OCI-LY3 (cell line): ENCODE data around the gene ARHGAP26.

Experiments
- CTCF ChIP-seq: fragments of 200-600, 300-600 bp; sonication (generic); IDR thresholded peaks from 2 replicates; pipeline ENCODE4 v1.5.1; 2014; ENCODE audit warnings: antibody characterized with exemption, low read length, low read depth
- EZH2phosphoT487 ChIP-seq: fragments of 200-600 bp; shearing (Covaris generic); IDR thresholded peaks from 2 replicates; pipeline ENCODE4 v1.6.1; 2018; ENCODE audit warnings: antibody characterized with exemption, mixed run types, low read depth

- no peak for TF ChIP-seq CTCF
- no peak for TF ChIP-seq EZH2phosphoT487
These were observed 434.5 kb downstream of the ARHGAP26 start for GRCh38 chr5:143204474-143205246.
